Ammon's horn (tissue), 1 donor: ENCODE results near the gene TNP1.
A peak's percentile ranks its signal among the peaks of the same experiment; 100 is the strongest.

Source experiments
- DNase-seq: peaks from one replicate; pipeline ENCODE4 v3.0.0-alpha.2; 2016; ENCODE audit warnings: low spot score

The TNP1 gene

GRCh38 chr2:216839688-216840087 is 20.2 kb downstream of the TNP1 start:
- DNase-seq = no peak

GRCh38 chr2:216838151-216838550 is 21.7 kb downstream of the TNP1 start:
- peak; percentile 24 for DNase-seq

- DNase-seq = peak; percentile 22
Observed at GRCh38 chr2:216837740-216838139, 22.1 kb downstream of the TNP1 start.

- DNase-seq = no peak
Observed at GRCh38 chr2:216833061-216833460, 26.8 kb downstream of the TNP1 start.

GRCh38 chr2:216830346-216830745 is 29.5 kb downstream of the TNP1 start:
- DNase-seq = no peak

- DNase-seq = no peak
Observed at GRCh38 chr2:216829533-216829932, 30.3 kb downstream of the TNP1 start.

- no peak for DNase-seq
Observed at GRCh38 chr2:216827073-216827720, 32.7 kb downstream of the TNP1 start.

- no peak for DNase-seq
Observed at GRCh38 chr2:216822470-216822869, 37.4 kb downstream of the TNP1 start.

GRCh38 chr2:216820709-216821108 is 39.2 kb downstream of the TNP1 start:
- DNase-seq = no peak

- DNase-seq = no peak
Observed at GRCh38 chr2:216819766-216820165, 40.1 kb downstream of the TNP1 start.

- DNase-seq = no peak
Observed at GRCh38 chr2:216819055-216819454, 40.8 kb downstream of the TNP1 start.

- DNase-seq = no peak
Observed at GRCh38 chr2:216810399-216811160, 49.3 kb downstream of the TNP1 start.
